Ovary (tissue), 3 donors: ENCODE results near the gene MRPL21.

Experiments used
- CTCF ChIP-seq, 3 donors: fragments of 450-650 bp in 2 of 3; fragments of 200-600 bp in 1 of 3; IDR thresholded peaks; one replicate each; pipeline versions ENCODE4 v1.5.1 to v1.8.0; 2016 to 2022; ENCODE audit warnings: antibody characterized with exemption in 3 of 3, mild to moderate bottlenecking in 1 of 3
- EP300 ChIP-seq: sonication (generic); formaldehyde crosslinking; IDR thresholded peaks from one replicate; pipeline ENCODE4 v1.6.1; 2017; ENCODE audit warnings: antibody characterized with exemption
- POLR2A ChIP-seq: fragments of 450-650 bp; IDR thresholded peaks from one replicate; pipeline ENCODE4 v1.6.1; 2017; ENCODE audit warnings: antibody characterized with exemption, mild to moderate bottlenecking, moderate library complexity
- donor health status: DM: no; HTN: no; CAD: no.

- TF ChIP-seq CTCF (IDR thresholded peaks at IDR 0.05) (peak in 1 of 3 donors; percentile 4), POLR2A (no peak), EP300 (no peak)
Observed at GRCh38 chr11:68890490-68891231, 13.0 kb downstream of the MRPL21 start.
